Aorta (tissue), 5 donors: Measurements from ENCODE around the gene GSK3B. TPM values are rescaled to one million over a fixed set of nuclear protein-coding genes. Genes with fewer than 3 reads are reported as not detected.

ENCODE experiments used
- ATAC-seq: fragments of 200-7000 bp; cut with Tn5 transposase; one replicate; pipeline ENCODE4 v1.9.1; 2022; ENCODE audit warnings: moderate library complexity; ENCODE audit not compliant: low FRiP score
- DNase-seq, 2 donors: peaks; one replicate each; pipeline ENCODE4 v3.0.0-alpha.2; 2020
- H3K27ac ChIP-seq, 2 donors: one replicate each; pipeline ENCODE4 v1.5.1; 2013; ENCODE audit warnings: low read length in 2 of 2, mild to moderate bottlenecking in 2 of 2, moderate library complexity in 2 of 2, control low read depth in 1 of 2, inconsistent platforms in 1 of 2, low read depth in 1 of 2
- H3K27me3 ChIP-seq, 2 donors: one replicate each; pipeline ENCODE4 v1.6.1; 2013; ENCODE audit warnings: control low read depth in 1 of 2, low read length in 1 of 2, mild to moderate bottlenecking in 1 of 2, moderate library complexity in 1 of 2; ENCODE audit not compliant: insufficient read depth in 2 of 2, control insufficient read depth in 1 of 2
- H3K36me3 ChIP-seq, 2 donors: one replicate each; pipeline ENCODE4 v1.6.1; 2013; ENCODE audit warnings: control low read depth in 1 of 2, low read length in 1 of 2, mild to moderate bottlenecking in 1 of 2; ENCODE audit not compliant: insufficient read depth in 2 of 2, control insufficient read depth in 1 of 2
- H3K4me1 ChIP-seq, 2 donors: one replicate each; pipeline ENCODE4 v1.6.1; 2013; ENCODE audit warnings: low read length in 2 of 2, control low read depth in 1 of 2, mild to moderate bottlenecking in 1 of 2, moderate library complexity in 1 of 2; ENCODE audit not compliant: insufficient read depth in 2 of 2, control insufficient read depth in 1 of 2
- H3K4me3 ChIP-seq, 2 donors: one replicate each; pipeline ENCODE4 v1.5.1; 2013; ENCODE audit warnings: low read length in 2 of 2, control low read depth in 1 of 2, mild to moderate bottlenecking in 1 of 2
- H3K9me3 ChIP-seq: one replicate; pipeline ENCODE4 v1.6.1; 2013; ENCODE audit warnings: mild to moderate bottlenecking, low read length; ENCODE audit not compliant: control insufficient read depth
- WGBS, 2 donors: extraction: QIAGEN DNeasy Blood & Tissue Kit; methylation state at CpG; one replicate each; pipeline ENCODE4 v1.1.7; 2013; 5-methylcytosine and 5-hydroxymethylcytosine counted together
- intact Hi-C, 2 donors: fragments of 100-400 bp; cut with DNase I; formaldehyde crosslinking; loops; one replicate each; pipeline versions ENCODE4 v1.14.2 to v1.15.0; 2022
- polyA plus RNA-seq, 2 donors: library from polyadenylated mRNA; stranded (reverse); fragments of 200-250 nt; gene quantifications; one replicate each; pipeline ENCODE4 v1.2.3, GENCODE V29; 2013
- total RNA-seq, 2 donors: library from RNA; stranded (reverse); fragmentation: NEBNext Ultra II Directional; extraction: Animal tissue kit (Norgen Biotek cat#: 25700); gene quantifications; one replicate each; pipeline ENCODE4 v1.2.1, GENCODE V29; 2021
- donor health status: healthy with polysubstance abuse.
- donor health status: Bipolar disorder and iron deficiency.
- donor health status: DM: no; HTN: no; CAD: no.
- donor health status: DM: no; HTN: no; CAD: no.
- donor health status: DM: yes; HTN: yes; CAD: no.

GSK3B gene
- total and polyA plus RNA-seq, 4 donors, result 4.5 to 37.8 (median 19.9) TPM

DNA sequence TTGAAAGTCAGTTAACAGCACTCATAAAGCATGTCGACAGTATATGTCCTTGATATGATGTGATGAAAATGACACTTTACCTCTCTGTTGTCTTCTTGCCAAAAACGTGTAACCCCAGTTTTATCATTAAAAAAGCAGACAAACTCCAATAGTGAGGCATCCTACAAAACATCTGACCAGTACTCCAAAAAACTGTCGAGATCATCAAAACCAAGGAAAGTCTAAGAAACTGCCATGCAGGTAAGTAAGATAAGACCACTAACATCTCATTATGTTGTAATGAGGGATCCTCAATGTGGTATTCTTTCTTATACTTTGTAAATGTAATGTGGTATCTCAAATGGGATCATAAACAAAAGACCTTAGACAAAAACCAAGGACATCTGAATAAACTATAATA, 160.0 kb downstream of the GSK3B start:
- DNase-seq, result no peak
- intact Hi-C loops, result no loop called here
- Histone ChIP-seq H3K4me1 (no peaks in the 10 kb centered on the region), H3K9me3 (peaks cover 2% of the 10 kb centered on the region), H3K4me3 (no peak overlapping the region), H3K36me3 (no peaks in the 10 kb centered on the region), H3K27ac (no peak overlapping the region), H3K27me3 (no peaks in the 10 kb centered on the region)
- 70 to 75% methylated on average over 3 of the region's 3 CpGs for WGBS, 2 donors
- no peak for ATAC-seq

DNA sequence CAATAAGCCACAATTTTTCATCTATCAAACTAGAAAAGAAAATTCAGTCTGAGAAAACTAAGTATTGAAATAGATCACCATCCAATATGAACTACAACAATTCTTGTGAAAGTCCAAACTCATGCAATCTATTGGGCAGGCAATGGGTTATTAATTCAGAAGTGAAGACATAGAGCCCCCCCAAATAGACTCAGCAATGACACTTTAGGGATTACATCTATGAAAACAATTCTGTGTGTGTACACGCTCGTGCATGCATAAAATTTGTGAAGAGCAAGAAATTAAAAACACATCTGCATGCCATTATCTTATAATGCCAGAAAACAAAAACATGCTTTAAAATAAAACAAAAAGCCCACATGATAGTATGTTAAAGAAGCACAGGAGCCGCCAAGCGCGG, 161.0 kb downstream of the GSK3B start:
- Histone ChIP-seq H3K27me3 (no peaks in the 10 kb centered on the region), H3K4me3 (no peak overlapping the region), H3K4me1 (no peaks in the 10 kb centered on the region), H3K9me3 (peaks cover 2% of the 10 kb centered on the region), H3K27ac (no peak overlapping the region), H3K36me3 (no peaks in the 10 kb centered on the region)
- ATAC-seq (no peak), DNase-seq (no peak)
- 98 to 99% methylated on average over 5 of the region's 5 CpGs for WGBS, 2 donors
- intact Hi-C loops, result no loop called here

DNA sequence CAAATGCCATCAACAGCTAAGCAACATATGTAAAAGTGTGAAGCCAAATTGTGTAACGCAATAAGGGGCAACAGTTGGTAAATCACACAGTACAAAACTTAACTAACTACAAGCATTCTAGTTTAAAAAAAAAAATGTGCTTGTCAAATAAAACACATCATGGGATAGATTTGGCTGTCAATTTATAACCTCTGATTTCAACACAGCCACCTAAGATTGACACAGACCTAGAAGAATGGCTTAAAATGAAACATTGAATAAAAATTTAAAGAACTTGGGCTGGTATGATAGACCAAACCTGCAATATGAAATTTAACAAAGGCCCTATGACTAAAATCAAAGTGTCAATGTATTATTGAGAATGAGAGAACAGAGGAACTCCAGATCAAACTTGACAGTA, 164.0 kb downstream of the GSK3B start:
- ATAC-seq (no peak), DNase-seq (no peak)
- Histone ChIP-seq H3K4me3 (no peak overlapping the region), H3K4me1 (no peaks in the 10 kb centered on the region), H3K27ac (no peak overlapping the region), H3K36me3 (no peaks in the 10 kb centered on the region), H3K27me3 (no peaks in the 10 kb centered on the region), H3K9me3 (no peaks in the 10 kb centered on the region)
- intact Hi-C loops, result no loop called here
- 95 to 97% methylated on average over 1 of the region's 1 CpG for WGBS, 2 donors

DNA sequence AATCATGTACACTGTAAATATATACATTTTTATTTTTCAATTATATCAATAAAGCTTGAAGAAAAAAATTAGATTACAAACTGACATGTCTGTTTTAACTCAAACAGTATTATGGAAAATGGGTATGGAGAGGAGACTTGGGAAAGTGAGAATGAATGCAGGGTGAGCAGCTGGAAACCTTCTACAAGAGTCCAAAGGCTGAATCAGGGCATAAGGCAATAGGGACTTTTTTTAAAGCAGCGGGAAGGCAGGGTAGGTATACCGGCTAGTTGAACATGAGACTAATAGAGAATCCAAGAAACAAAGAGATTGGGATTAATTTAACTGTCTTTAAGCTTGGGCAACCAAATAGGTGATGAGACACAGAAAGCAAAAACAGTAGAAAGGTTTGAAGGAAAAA, 167.1 kb downstream of the GSK3B start:
- no peaks in the 10 kb centered on the region for H3K4me1 ChIP-seq
- H3K27me3 ChIP-seq, result no peaks in the 10 kb centered on the region
- H3K27ac ChIP-seq, result no peak overlapping the region
- DNase-seq, result no peak
- 94 to 98% methylated on average over 2 of the region's 2 CpGs for WGBS, 2 donors
- H3K9me3 ChIP-seq, result no peaks in the 10 kb centered on the region
- intact Hi-C loops, result no loop called here
- no peaks in the 10 kb centered on the region for H3K36me3 ChIP-seq
- H3K4me3 ChIP-seq, result no peak overlapping the region
- ATAC-seq, result no peak

DNA sequence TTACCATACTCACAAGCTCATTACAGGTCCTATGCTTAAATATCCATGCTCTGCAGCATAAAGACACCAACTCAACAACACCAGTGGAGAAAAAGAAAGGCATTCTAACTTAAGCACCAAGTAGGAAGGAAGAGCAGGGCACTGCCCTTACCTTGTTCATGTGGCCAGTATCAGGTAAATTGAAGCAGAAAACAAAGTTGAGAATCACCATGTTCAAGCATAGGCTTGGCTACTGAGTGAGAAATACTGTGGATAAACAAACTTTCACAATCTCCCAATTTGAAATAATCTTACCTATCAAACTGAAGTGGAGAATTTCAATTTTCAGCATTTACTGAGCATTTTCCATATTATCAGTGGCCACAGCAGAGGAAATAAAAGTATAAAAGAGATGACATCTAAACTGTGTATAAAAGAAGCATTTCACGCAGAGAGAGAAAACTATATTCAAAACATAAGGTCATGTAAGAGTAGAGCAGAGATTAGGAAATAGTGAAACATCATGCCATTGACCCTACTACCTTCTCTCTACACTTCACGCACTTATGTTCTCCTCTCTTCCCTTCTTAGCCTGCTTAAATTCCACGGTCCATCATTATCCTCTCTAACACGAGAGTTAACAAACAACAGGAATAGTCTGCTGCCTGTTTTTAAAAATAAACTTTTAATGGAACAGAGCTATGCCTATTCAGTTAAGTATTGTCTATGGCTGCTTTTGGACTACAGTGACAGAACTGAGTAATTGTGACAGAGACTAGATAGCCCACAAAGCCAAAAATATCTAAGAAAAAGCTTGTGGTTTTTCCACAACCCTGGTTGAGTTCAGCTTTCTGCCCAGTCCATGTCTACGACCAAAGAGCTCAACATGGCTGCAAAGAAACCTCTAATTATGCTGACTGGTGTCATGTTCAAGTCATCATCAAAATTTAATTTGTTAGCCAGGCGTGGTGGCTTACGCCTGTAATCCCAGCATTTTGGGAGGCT, 169.8 kb downstream of the GSK3B start:
- Histone ChIP-seq H3K4me3 (no peak overlapping the region), H3K9me3 (no peaks in the 10 kb centered on the region), H3K27me3 (no peaks in the 10 kb centered on the region), H3K27ac (no peak overlapping the region), H3K4me1 (no peaks in the 10 kb centered on the region), H3K36me3 (no peaks in the 10 kb centered on the region)
- DNase-seq (no peak), ATAC-seq (no peak)
- WGBS, 2 donors, result 94 to 95% methylated on average over 7 of the region's 7 CpGs
- intact Hi-C loops, result loop anchor here in 1 of 2 donors (5.0 kb wide), 1 partner anchor 33 kb away; no protein-coding TSS in a partner anchor

DNA sequence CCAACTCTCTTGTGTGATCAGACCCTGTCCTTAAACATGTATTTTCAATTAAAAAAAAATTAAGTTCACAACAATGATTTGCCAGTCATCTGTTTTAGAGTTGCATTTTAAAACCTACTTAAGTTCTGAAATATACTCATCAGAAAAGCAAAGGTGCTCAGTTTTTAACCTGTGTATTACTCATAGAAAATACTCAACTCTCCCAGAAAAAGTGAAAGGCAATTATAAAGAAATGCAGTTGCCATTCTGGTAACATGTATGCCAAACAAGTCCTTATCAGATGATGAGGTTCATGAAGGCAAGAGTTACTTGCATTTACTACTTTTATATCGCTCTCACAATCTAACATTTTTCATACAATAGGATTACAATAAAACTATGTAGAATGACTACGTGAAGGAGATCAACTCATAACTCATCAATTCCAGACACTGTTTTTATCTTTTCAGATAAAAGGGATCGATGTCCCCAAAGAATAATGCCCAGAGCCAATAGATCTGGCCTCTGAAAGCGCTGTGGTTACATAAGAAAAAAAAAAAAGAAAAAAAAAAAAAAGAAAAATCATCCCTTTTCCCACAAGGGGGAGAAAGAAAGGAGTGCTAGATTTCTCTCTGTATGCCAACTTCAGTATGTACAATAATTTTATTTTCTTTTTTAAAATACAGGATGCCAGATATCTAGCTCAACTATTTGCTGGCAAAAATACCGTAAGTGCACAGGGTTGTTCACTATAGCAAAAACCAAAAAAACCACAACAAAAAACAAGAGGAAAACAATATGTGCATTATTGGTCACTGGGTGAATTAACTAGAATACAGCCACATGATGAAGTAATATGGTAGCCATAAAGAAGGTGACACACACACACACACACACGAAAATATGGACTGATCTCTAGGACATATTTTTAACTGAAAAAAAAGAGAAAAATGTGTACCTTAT, 175.0 kb downstream of the GSK3B start:
- 91 to 93% methylated on average over 6 of the region's 6 CpGs for WGBS, 2 donors
- ATAC-seq (no peak), DNase-seq (no peak)
- no peak overlapping the region for H3K27ac ChIP-seq
- no peaks in the 10 kb centered on the region for H3K36me3 ChIP-seq
- intact Hi-C loops, result no loop called here
- H3K9me3 ChIP-seq, result no peaks in the 10 kb centered on the region
- no peaks in the 10 kb centered on the region for H3K4me1 ChIP-seq
- H3K4me3 ChIP-seq, result no peak overlapping the region
- no peaks in the 10 kb centered on the region for H3K27me3 ChIP-seq

DNA sequence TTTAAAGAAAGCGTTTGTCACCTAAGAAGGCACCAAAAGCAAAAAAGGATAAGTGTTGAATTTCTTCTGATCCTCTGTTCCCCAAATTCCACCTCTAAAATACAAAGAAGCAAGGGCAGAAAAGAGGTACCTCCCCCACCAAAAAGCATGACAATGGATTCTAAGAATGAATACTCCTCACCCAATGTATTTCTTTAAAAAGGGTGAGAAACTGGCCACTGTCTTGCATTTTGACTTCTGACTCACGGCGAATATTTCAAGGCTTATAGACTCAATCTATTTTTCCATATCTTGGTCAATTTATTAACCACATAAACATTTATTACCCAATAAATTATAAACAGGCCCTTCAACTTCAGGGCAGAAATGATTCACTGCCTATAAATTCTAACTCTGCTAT, 181.2 kb downstream of the GSK3B start:
- no peak for DNase-seq
- no peaks in the 10 kb centered on the region for H3K9me3 ChIP-seq
- ATAC-seq, result no peak
- H3K4me1 ChIP-seq, result no peaks in the 10 kb centered on the region
- WGBS, 2 donors, result 76 to 79% methylated on average over 3 of the region's 3 CpGs
- H3K27me3 ChIP-seq, result no peaks in the 10 kb centered on the region
- no peak overlapping the region for H3K4me3 ChIP-seq
- intact Hi-C loops, result no loop called here
- H3K27ac ChIP-seq, result no peak overlapping the region
- H3K36me3 ChIP-seq, result peaks cover 0 to 6% of the 10 kb centered on the region in 2 donors

DNA sequence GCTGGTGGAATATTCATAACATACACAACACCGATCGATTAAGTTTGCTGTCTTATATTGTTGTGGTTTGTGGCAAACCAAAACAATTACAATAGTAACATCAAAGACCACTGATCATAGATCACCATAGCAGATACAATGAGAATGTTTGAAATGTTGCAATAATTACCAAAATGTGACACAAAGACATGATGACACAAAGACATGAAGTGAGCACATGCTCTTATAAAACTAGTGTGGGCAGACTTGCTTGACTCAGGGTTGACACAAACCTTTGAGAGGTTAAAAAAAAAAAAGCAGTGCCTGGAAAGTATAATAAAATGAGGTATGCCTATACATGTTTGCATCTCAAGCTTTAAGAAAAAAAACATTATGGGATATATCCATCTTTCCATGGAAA, 182.0 kb downstream of the GSK3B start:
- 78 to 96% methylated on average over 2 of the region's 2 CpGs for WGBS, 2 donors
- ATAC-seq (no peak), DNase-seq (no peak)
- Histone ChIP-seq H3K4me1 (no peaks in the 10 kb centered on the region), H3K4me3 (no peak overlapping the region), H3K27me3 (no peaks in the 10 kb centered on the region), H3K27ac (no peak overlapping the region), H3K9me3 (no peaks in the 10 kb centered on the region), H3K36me3 (peaks cover 0 to 6% of the 10 kb centered on the region in 2 donors)
- intact Hi-C loops, result no loop called here
